Osteoblast (primary cell): Measurements from ENCODE around the gene TNK1. TPM values are rescaled to one million over a fixed set of nuclear protein-coding genes. Genes with fewer than 3 reads are reported as not detected.
"Not testable (repeated sequence)": the region's sequence is repeated elsewhere in the genome, so short reads cannot be mapped to it uniquely, and the experiment has no call there.

ENCODE experiments used
- DNase-seq: peaks from one replicate; pipeline ENCODE4 v3.0.0; 2011; ENCODE audit warnings: low spot score, mixed read lengths; ENCODE audit not compliant: insufficient read length; ENCODE audit errors: missing footprints
- H2AFZ ChIP-seq: 2 replicates; pipeline ENCODE4 v1.6.0; 2011; ENCODE audit warnings: mild to moderate bottlenecking, low read length
- H3K27ac ChIP-seq: 2 replicates; pipeline ENCODE4 v1.5.1; 2011; ENCODE audit warnings: mild to moderate bottlenecking, low read depth, low read length, moderate library complexity
- H3K27me3 ChIP-seq: 2 replicates; pipeline ENCODE4 v1.6.0; 2012; ENCODE audit warnings: mild to moderate bottlenecking, control low read depth, inconsistent platforms, low read length, moderate library complexity; ENCODE audit not compliant: insufficient read depth
- H3K36me3 ChIP-seq: 2 replicates; pipeline ENCODE4 v1.5.1; 2011; ENCODE audit warnings: mild to moderate bottlenecking, low read length, control low read depth, moderate library complexity; ENCODE audit not compliant: insufficient read depth
- H3K4me1 ChIP-seq: 2 replicates; pipeline ENCODE4 v1.5.1; 2011; ENCODE audit warnings: mild to moderate bottlenecking, low read length, control low read depth, moderate library complexity; ENCODE audit not compliant: insufficient read depth
- H3K4me2 ChIP-seq: 2 replicates; pipeline ENCODE4 v1.6.0; 2011; ENCODE audit warnings: mild to moderate bottlenecking, low read length; ENCODE audit not compliant: insufficient read depth
- H3K4me3 ChIP-seq: fragments of 200-600 bp; sonication (generic); 3 replicates; pipeline ENCODE4 v1.5.1; 2012; ENCODE audit warnings: mild to moderate bottlenecking, low read length, inconsistent platforms; ENCODE audit not compliant: insufficient read depth
- H3K79me2 ChIP-seq: 2 replicates; pipeline ENCODE4 v1.6.0; 2012; ENCODE audit warnings: mild to moderate bottlenecking, low read length, control low read depth, inconsistent platforms; ENCODE audit not compliant: insufficient read depth
- H3K9me3 ChIP-seq: 2 replicates; pipeline ENCODE4 v1.5.1; 2011; ENCODE audit warnings: low read depth, low read length, control low read depth
- H4K20me1 ChIP-seq: 2 replicates; pipeline ENCODE4 v1.6.0; 2012; ENCODE audit warnings: mild to moderate bottlenecking, low read length, control low read depth; ENCODE audit not compliant: insufficient read depth
- total RNA-seq: library from RNA; depleted of rRNA; stranded (reverse); fragments of >200 nt; gene quantifications from 2 replicates; pipeline ENCODE4 v1.2.3, GENCODE V29; 2012
- TF ChIP-seq, protein P1 (sequence below): IDR thresholded peaks from 2 replicates; pipeline ENCODE4 v1.5.1; 2011; ENCODE audit warnings: mild to moderate bottlenecking, low read depth, low read length, moderate library complexity; ENCODE audit errors: extremely low read depth

The TNK1 gene
- 0.36 TPM in 1 of 2 replicates, not detected in the other for total RNA-seq

DNA sequence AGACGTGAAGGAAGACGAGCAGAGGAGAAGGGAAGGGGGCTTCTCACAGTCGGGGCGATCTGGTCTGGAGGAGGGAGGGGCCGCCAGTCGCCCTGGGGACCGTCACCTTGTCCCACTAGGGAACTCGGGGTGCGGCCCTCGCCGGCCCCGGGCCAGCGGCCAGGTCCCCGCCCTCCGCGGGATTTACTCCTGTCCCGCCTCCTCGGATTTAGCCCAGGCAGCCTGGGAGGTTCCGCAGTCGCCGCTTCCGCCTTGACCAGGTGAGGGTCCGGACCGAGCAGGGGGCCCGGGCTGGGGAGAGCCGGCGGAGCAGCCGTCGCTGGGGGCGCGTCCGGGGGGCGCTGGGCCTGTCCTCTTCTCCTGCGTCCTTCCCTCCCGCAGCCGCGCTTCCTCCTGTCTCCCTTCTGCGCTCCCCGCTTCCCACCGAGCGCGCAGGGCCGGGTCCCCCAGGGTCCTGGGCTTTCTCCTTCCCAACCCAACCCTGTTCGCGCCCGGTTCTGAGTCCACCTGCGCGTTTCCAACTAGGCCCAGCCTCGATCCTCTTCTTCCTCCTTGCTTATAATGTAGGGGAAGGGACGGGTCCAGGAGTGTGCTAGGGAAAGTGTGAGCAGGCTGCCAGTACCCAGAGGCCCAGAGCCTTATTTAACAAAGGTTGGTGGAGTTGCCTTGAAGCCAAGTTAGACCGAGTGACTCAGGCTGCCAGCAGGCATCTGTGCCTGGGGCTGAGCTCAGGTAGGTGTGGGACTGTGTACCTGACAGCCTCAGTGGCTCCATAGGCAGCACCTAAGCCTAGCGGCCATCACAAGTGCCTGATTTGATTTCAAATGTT is at the start of gene TNK1:
Gene TNK1, plus strand, starts transcription at position 235 of the 829 bp plus-strand sequence. CDS start 1,838 bp downstream, outside the sequence.
- no peak within 1 kb of the TSS for H3K27ac ChIP-seq
- H2AFZ ChIP-seq: no peak within 1 kb of the TSS
- TF ChIP-seq, protein P1, sequence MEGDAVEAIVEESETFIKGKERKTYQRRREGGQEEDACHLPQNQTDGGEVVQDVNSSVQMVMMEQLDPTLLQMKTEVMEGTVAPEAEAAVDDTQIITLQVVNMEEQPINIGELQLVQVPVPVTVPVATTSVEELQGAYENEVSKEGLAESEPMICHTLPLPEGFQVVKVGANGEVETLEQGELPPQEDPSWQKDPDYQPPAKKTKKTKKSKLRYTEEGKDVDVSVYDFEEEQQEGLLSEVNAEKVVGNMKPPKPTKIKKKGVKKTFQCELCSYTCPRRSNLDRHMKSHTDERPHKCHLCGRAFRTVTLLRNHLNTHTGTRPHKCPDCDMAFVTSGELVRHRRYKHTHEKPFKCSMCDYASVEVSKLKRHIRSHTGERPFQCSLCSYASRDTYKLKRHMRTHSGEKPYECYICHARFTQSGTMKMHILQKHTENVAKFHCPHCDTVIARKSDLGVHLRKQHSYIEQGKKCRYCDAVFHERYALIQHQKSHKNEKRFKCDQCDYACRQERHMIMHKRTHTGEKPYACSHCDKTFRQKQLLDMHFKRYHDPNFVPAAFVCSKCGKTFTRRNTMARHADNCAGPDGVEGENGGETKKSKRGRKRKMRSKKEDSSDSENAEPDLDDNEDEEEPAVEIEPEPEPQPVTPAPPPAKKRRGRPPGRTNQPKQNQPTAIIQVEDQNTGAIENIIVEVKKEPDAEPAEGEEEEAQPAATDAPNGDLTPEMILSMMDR: no peak
- peaks cover 48% of the 10 kb centered on the region for H3K27me3 ChIP-seq
- no peaks in the 10 kb centered on the region for H4K20me1 ChIP-seq
- no peaks in the 10 kb centered on the region for H3K79me2 ChIP-seq
- H3K36me3 ChIP-seq: no peaks in the 10 kb centered on the region
- peak; percentile 85 for DNase-seq
- peaks cover 3% of the 10 kb centered on the region for H3K4me1 ChIP-seq
- peaks cover 5% of the 10 kb centered on the region for H3K9me3 ChIP-seq
- H3K4me3 ChIP-seq: peak within 1 kb of the TSS; percentile 30
- peak within 1 kb of the TSS; percentile 39 for H3K4me2 ChIP-seq

DNA sequence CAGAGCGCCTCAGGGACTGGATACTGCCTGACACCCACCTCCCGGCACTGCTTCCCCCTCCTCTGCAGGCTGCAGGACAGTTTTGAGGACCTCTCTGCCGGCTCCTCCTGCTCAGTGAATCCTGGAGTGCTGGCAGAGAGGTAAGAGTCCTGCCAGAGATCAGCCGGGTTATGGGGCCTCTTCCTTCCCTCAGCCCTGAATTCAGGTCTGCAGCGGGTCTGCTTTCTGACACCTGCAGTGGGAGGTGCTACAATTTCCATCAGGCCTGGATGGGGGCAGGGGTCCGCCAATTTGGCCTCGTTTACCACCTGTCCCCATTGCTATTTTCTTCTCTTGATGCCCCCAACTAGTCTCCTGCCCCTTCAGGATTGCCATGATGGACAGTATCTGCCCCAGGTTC is 48.8 kb upstream of the TNK1 start:
- Histone ChIP-seq H3K4me2 (no peak overlapping the region), H2AFZ (no peak overlapping the region), H3K27ac (no peak overlapping the region), H3K4me3 (no peak overlapping the region), H4K20me1 (peaks cover 3% of the 10 kb centered on the region), H3K4me1 (peaks cover 12% of the 10 kb centered on the region), H3K27me3 (peaks cover 23% of the 10 kb centered on the region), H3K9me3 (no peaks in the 10 kb centered on the region), H3K79me2 (peaks cover 18% of the 10 kb centered on the region), H3K36me3 (no peaks in the 10 kb centered on the region)
- no peak for DNase-seq
- TF ChIP-seq, protein P1: no peak

DNA sequence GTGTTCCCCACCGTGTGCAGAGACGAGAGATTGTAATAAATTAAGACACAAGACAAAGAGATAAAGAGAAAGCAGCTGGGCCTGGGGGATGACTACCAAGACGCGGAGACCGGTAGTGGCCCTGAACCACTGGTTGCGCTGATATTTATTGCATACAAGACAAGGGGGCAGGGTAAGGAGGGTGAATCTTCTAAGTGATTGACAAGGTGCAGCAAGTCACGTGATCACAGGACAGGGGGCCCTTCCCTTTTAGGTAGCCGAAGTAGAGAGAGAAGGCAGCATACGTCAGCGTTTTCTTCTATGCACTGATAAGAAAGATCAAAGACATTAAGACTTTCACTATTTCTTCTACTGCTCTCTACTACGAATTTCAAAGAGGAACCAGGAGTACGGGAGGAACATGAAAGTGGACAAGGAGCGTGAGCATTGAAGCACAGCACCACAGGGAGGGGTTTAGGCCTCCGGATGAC is 48.3 kb upstream of the TNK1 start:
- H4K20me1 ChIP-seq, H3K4me3 ChIP-seq, H3K27ac ChIP-seq, DNase-seq, H2AFZ ChIP-seq, H3K9me3 ChIP-seq, H3K36me3 ChIP-seq, H3K4me2 ChIP-seq: not testable (repeated sequence)
- Histone ChIP-seq H3K4me1 (peaks cover 12% of the 10 kb centered on the region), H3K79me2 (peaks cover 13% of the 10 kb centered on the region), H3K27me3 (peaks cover 26% of the 10 kb centered on the region)

DNA sequence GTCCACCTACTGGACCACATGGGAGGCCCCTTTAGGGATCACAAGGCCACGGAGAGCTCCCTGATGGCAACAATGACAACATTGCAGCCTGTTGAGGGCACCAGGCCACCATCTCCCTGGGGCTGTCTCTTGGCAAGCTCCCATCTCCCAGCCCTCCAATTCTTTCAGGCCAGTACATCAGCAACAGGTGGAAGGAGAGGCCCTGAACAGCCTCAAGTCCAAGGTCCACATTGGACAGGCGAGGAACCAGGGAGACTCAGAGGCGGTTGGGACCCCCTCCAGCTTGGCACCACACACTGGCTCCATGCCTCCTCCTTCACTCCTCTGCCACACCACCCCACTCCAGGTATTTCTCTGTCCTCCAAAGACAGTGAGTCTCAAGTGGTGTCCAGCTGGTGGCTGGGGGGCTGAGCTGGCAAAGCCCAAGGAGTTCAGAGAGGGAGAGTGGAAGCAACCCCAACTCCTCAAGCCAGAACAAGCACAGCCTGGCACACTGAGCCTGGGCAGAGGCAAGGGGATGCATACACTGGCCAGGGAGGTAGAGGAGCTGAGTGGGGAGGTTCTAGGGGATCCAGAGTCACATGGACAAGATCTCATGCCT is 45.9 kb upstream of the TNK1 start:
- Histone ChIP-seq H3K27ac (no peak overlapping the region), H3K79me2 (no peaks in the 10 kb centered on the region), H3K9me3 (no peaks in the 10 kb centered on the region), H3K36me3 (no peaks in the 10 kb centered on the region), H3K27me3 (peaks cover 26% of the 10 kb centered on the region), H3K4me1 (peaks cover 3% of the 10 kb centered on the region), H3K4me2 (no peak overlapping the region), H2AFZ (no peak overlapping the region), H3K4me3 (no peak overlapping the region), H4K20me1 (no peaks in the 10 kb centered on the region)
- TF ChIP-seq, protein P1: no peak
- DNase-seq: no peak

DNA sequence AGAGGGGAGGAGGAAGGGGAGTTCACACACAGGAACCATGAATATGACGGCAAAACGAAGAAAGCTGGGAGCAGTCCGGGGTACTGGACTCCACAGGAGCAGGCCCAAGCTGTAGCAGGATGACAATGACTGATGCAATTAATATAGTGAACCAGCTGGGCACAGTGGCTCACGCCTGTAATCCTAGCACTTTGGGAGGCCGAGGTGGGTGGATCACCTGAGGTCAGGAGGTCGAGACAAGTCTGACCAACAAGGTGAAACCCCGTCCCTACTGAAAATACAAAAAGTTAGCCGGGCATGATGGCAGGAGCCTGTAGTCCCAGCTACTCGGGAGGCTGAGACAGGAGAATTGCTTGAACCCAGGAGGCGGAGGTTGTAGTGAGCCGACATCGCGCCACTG is 45.1 kb upstream of the TNK1 start:
- H3K4me2 ChIP-seq, H3K9me3 ChIP-seq, H3K79me2 ChIP-seq, H3K4me1 ChIP-seq, H3K36me3 ChIP-seq, H4K20me1 ChIP-seq, H3K4me3 ChIP-seq, DNase-seq, H3K27ac ChIP-seq, H2AFZ ChIP-seq: not testable (repeated sequence)
- peaks cover 26% of the 10 kb centered on the region for H3K27me3 ChIP-seq
